ENCODE data around the gene LGALS3BP. TPM values are rescaled to one million over a fixed set of nuclear protein-coding genes. Genes with fewer than 3 reads are reported as not detected.

LGALS3BP gene
- total RNA-seq, 6 donors from 2014 or later = 257 to 1,111 (median 533) TPM

DNA sequence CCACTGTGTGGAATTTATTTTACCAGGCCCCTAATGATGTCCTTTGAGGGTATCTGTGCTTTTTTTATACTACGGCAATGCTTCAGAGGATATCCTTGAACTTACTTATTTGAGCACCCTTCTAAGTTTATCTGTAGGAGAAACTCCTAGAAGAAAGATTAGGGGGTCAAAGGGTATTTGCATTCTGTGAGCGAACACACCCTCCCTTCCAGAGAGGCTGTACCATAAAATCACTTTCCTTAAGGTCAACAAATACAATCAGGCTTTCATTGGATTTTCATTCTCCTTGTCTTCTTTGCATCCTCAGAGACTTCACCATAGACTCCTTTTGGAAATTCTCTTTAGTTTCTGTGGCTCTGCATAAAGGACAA lies 39.5 kb upstream of the LGALS3BP start:
- 77 to 92% methylated on average over 2 of the region's 2 CpGs for WGBS, 2 donors
- no peak for TF ChIP-seq EP300 (IDR thresholded peaks at IDR 0.05)
- no peak for TF ChIP-seq POLR2A (IDR thresholded peaks at IDR 0.05)
- TF ChIP-seq, protein P1, sequence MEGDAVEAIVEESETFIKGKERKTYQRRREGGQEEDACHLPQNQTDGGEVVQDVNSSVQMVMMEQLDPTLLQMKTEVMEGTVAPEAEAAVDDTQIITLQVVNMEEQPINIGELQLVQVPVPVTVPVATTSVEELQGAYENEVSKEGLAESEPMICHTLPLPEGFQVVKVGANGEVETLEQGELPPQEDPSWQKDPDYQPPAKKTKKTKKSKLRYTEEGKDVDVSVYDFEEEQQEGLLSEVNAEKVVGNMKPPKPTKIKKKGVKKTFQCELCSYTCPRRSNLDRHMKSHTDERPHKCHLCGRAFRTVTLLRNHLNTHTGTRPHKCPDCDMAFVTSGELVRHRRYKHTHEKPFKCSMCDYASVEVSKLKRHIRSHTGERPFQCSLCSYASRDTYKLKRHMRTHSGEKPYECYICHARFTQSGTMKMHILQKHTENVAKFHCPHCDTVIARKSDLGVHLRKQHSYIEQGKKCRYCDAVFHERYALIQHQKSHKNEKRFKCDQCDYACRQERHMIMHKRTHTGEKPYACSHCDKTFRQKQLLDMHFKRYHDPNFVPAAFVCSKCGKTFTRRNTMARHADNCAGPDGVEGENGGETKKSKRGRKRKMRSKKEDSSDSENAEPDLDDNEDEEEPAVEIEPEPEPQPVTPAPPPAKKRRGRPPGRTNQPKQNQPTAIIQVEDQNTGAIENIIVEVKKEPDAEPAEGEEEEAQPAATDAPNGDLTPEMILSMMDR (IDR thresholded peaks at IDR 0.05) = no peak
- TF ChIP-seq POLR2AphosphoS5 (IDR thresholded peaks at IDR 0.05) = no peak
- Histone ChIP-seq H3K9me3 (no peaks in the 10 kb centered on the region), H3K4me3 (no peak overlapping the region), H3K36me3 (no peaks in the 10 kb centered on the region), H3K27ac (no peak overlapping the region), H3K4me1 (peaks cover 42 to 57% (median 47%) of the 10 kb centered on the region in 4 donors), H3K27me3 (peaks cover 0 to 3% (median 0%) of the 10 kb centered on the region in 4 donors)
- ATAC-seq (ENCODE audit: low FRiP score in 2 of 2) (no peak), DNase-seq (no peak)

DNA sequence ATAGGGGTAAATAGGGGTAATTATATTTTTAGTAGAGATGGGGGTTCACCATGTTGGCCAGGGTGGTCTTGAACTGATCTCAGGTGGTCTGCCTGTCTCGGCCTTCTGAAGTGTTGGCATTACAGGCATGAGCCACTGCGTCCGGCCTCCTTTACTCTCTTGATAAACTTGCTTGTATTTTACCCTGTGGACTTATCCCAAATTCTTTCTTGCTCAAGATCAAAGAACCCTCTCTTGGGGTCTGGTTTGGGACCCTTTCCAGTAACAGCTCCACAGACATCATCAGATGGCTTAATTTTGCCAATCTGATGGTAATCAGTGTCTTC lies 38.6 kb upstream of the LGALS3BP start:
- ATAC-seq (ENCODE audit: low FRiP score in 2 of 2) (no peak), DNase-seq (no peak)
- Histone ChIP-seq H3K4me1 (peaks cover 33 to 47% (median 39%) of the 10 kb centered on the region in 4 donors), H3K27me3 (no peaks in the 10 kb centered on the region), H3K4me3 (no peak overlapping the region), H3K9me3 (no peaks in the 10 kb centered on the region), H3K36me3 (no peaks in the 10 kb centered on the region), H3K27ac (peak overlapping the region in 3 of 4 donors; percentile 20 to 48 (median 44))
- WGBS, 2 donors = 74 to 78% methylated on average over 3 of the region's 3 CpGs
- TF ChIP-seq POLR2A (IDR thresholded peaks at IDR 0.05) = no peak
- TF ChIP-seq EP300 (IDR thresholded peaks at IDR 0.05) = no peak
- TF ChIP-seq POLR2AphosphoS5 (IDR thresholded peaks at IDR 0.05) = no peak

DNA sequence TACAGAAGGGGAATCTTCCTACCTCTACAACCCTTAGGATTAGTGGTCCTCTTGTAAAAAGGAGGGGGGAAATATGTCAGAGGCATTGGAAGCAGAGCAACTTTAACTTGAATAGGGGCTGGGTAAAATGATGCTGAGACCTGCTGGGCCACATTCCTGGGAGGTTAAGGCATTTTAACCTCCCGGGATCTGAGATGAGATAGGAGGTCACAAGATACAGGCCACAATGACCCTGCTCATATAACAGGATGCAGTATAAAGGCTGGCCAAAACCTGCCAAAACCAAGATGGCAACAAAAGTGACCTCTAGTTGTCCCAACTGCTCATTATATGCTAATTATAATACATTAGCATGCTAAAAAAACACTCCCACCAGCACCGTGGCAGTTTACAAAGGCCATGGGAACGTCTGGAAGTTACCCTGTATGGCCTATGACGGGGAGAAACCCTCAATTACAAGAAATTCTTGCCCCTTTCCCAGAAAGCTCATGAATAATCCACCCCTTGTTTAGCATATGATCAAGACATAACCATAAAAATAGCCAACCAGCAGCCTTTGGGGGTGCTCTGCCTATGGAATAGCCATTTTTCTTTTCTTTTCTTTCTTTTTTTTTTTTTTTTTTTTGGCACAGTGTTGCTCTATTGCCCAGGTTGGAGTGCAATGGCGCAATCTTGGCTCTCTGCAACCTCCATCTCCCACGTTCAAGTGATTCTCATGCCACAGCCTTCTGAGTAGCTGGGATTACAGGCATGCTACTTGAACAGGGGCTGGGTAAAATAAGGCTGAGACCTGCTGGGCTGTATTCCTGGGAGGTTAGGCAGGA lies 38.0 kb upstream of the LGALS3BP start:
- TF ChIP-seq EP300 (IDR thresholded peaks at IDR 0.05) = peak in 1 of 4 donors; percentile 23
- no peak for TF ChIP-seq POLR2A (IDR thresholded peaks at IDR 0.05)
- H3K27me3 ChIP-seq = no peaks in the 10 kb centered on the region
- 64% methylated on average over 6 of the region's 6 CpGs for WGBS, 2 donors
- H3K4me3 ChIP-seq = no peak overlapping the region
- no peaks in the 10 kb centered on the region for H3K9me3 ChIP-seq
- peaks cover 27 to 42% (median 34%) of the 10 kb centered on the region in 4 donors for H3K4me1 ChIP-seq
- peak in 1 of 2 donors; percentile 82 for DNase-seq
- H3K27ac ChIP-seq = peak overlapping the region in 3 of 4 donors; percentile 20 to 48 (median 44)
- ATAC-seq (ENCODE audit: low FRiP score in 2 of 2) = no peak
- no peaks in the 10 kb centered on the region for H3K36me3 ChIP-seq

DNA sequence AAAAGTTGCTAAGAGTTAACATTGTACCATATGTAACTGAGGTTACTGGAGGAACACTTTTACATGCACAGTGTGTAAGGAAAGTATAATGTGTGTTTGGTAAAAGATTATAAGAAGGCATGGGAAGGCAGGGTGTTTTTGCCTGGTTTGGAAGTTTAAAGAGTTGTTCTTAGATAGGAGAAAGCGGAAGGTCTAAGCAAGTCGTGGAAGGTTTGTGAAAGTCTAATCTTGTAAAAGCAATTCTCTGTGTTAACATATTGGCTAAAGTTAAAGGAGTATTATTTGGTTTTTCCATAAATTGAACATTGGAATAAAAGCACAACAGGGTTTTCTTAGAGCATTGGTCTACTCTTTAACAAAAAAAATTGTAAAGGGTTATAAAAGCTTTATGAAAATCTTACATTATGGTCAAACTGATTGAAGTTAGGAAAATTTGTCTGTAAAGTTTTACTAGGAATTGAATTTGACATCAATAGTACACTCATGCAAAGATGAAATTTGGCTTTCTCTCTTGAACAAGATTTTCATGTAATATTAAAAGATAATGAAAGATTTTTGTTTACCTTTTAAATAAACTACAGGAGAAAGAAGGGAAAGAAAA lies 34.5 kb upstream of the LGALS3BP start:
- no peaks in the 10 kb centered on the region for H3K9me3 ChIP-seq
- no peak overlapping the region for H3K27ac ChIP-seq
- TF ChIP-seq EP300 (IDR thresholded peaks at IDR 0.05) (no peak), POLR2A (IDR thresholded peaks at IDR 0.05) (no peak), POLR2AphosphoS5 (IDR thresholded peaks at IDR 0.05) (no peak)
- TF ChIP-seq, protein P1 (IDR thresholded peaks at IDR 0.05) = no peak
- H3K4me1 ChIP-seq = peaks cover 8 to 13% (median 11%) of the 10 kb centered on the region in 4 donors
- no peak overlapping the region for H3K4me3 ChIP-seq
- DNase-seq = no peak
- no peaks in the 10 kb centered on the region for H3K36me3 ChIP-seq
- no peaks in the 10 kb centered on the region for H3K27me3 ChIP-seq
- ATAC-seq (ENCODE audit: low FRiP score in 2 of 2) = no peak
- 86 to 88% methylated on average over 2 of the region's 2 CpGs for WGBS, 2 donors

DNA sequence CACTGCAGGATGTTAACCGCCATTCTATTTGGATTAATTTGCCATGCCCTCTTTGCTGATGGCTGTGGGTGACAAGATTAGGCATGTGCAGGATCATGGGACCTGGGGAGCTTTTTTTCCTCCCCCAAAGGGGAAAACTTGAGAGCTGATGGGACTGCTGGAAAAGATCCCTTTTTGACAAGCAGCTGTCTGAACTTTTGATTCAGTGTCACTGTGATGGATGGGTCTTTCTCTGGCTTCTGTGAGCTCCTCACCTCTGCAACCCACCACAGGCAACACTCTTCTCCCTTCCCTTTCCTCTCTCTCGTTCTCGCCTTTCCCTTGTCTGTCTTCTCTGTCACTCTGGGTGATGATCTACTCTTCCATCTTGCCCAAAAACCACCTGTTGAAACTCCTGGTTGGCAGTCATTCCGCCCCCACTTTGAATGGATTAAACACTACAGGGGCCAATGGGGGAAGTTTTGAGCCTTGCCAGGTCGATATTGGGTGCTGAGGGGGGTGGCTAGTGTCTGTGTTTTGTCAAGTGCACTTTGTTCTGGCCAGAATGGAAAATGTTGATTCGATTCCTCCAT lies 32.9 kb upstream of the LGALS3BP start:
- Histone ChIP-seq H3K4me1 (peaks cover 18 to 22% (median 20%) of the 10 kb centered on the region in 4 donors), H3K27me3 (no peaks in the 10 kb centered on the region), H3K4me3 (no peak overlapping the region), H3K27ac (no peak overlapping the region), H3K9me3 (no peaks in the 10 kb centered on the region), H3K36me3 (peaks cover 0 to 2% (median 0%) of the 10 kb centered on the region in 4 donors)
- WGBS, 2 donors = 72 to 78% methylated on average over 6 of the region's 6 CpGs
- no peak for ATAC-seq (ENCODE audit: low FRiP score in 2 of 2)
- DNase-seq = no peak
- TF ChIP-seq POLR2AphosphoS5 (IDR thresholded peaks at IDR 0.05) (no peak), POLR2A (IDR thresholded peaks at IDR 0.05) (no peak), EP300 (IDR thresholded peaks at IDR 0.05) (no peak)
- TF ChIP-seq, protein P1 (IDR thresholded peaks at IDR 0.05) = no peak
